Bronchial epithelial cell (primary cell): Measurements from ENCODE around the gene PPP3CA. TPM values are rescaled to one million over a fixed set of nuclear protein-coding genes. Genes with fewer than 3 reads are reported as not detected.
"Not testable (repeated sequence)": the region's sequence is repeated elsewhere in the genome, so short reads cannot be mapped to it uniquely, and the experiment has no call there.

Experiments used
- DNase-seq: peaks from one replicate; pipeline ENCODE4 v3.0.0-alpha.2; 2010; ENCODE audit warnings: low read depth
- FAIRE-seq: peaks from 2 replicates; lab custom pipeline; 2011; peaks lifted over from hg19 to GRCh38; lab: Jason Lieb, UNC
- H3K27me3 ChIP-seq: 2 replicates; pipeline ENCODE4 v1.5.1; 2011; ENCODE audit warnings: low read length; ENCODE audit not compliant: control insufficient read depth, insufficient read depth
- H3K36me3 ChIP-seq: 2 replicates; pipeline ENCODE4 v1.5.1; 2011; ENCODE audit warnings: low read length; ENCODE audit not compliant: control insufficient read depth, insufficient read depth
- H3K4me3 ChIP-seq: 2 replicates; pipeline ENCODE4 v1.5.1; 2011; ENCODE audit warnings: mild to moderate bottlenecking, low read depth, low read length, control low read depth
- total RNA-seq: library from RNA; depleted of rRNA; stranded (reverse); fragments of >200 nt; gene quantifications from 2 replicates; pipeline ENCODE4 v1.2.1, GENCODE V29; 2014
- TF ChIP-seq, protein P1 (sequence below): IDR thresholded peaks from 2 replicates; pipeline ENCODE4 v1.5.1; 2011; ENCODE audit warnings: mild to moderate bottlenecking, moderate library complexity, low read length, control low read depth, inconsistent platforms; ENCODE audit not compliant: insufficient read depth, severe bottlenecking

The PPP3CA gene
- total RNA-seq, 1 donor from 2014 or later = 48.2 TPM

DNA sequence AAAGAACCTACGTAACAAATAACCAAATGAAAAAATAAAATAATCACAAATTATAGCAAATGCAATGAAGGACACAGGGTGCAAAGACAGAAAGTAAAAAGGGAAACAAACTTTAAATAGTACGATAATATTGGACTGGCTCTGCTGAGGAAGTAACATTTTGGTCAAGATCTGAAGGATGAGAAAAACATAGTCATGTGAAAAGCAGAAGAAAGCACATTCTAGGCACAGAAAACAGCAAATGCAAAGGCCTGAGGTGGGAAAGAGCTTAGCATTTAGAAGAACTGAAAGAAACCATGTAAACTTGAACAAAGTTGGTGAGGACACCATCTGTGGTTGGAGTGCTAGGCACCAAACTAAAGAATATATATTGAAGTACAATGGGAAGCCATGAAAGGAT lies 111.2 kb downstream of the PPP3CA start:
- Histone ChIP-seq H3K36me3 (no peaks in the 10 kb centered on the region), H3K27me3 (no peaks in the 10 kb centered on the region), H3K4me3 (no peak overlapping the region)
- no peak for DNase-seq
- TF ChIP-seq, protein P1, sequence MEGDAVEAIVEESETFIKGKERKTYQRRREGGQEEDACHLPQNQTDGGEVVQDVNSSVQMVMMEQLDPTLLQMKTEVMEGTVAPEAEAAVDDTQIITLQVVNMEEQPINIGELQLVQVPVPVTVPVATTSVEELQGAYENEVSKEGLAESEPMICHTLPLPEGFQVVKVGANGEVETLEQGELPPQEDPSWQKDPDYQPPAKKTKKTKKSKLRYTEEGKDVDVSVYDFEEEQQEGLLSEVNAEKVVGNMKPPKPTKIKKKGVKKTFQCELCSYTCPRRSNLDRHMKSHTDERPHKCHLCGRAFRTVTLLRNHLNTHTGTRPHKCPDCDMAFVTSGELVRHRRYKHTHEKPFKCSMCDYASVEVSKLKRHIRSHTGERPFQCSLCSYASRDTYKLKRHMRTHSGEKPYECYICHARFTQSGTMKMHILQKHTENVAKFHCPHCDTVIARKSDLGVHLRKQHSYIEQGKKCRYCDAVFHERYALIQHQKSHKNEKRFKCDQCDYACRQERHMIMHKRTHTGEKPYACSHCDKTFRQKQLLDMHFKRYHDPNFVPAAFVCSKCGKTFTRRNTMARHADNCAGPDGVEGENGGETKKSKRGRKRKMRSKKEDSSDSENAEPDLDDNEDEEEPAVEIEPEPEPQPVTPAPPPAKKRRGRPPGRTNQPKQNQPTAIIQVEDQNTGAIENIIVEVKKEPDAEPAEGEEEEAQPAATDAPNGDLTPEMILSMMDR = no peak
- no peak for FAIRE-seq

DNA sequence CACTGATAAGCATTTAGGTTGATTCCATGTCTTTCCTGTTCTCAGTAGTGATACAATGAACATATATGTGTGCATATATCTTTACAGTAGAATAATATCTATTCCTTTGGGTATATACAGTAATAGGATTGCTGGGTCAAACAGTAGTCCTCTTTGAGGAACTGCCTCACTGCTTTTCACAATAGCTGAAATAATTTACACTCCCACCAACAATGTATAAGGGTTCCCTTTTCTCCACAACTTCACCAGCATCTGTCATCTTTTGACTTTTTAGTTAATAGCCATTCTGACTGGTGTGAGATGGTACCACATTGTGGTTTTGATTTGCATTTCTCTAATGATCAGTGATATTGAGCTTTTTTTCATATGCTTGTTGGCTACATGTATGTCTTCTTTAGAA lies 113.2 kb downstream of the PPP3CA start:
- H3K27me3 ChIP-seq, FAIRE-seq, H3K4me3 ChIP-seq, DNase-seq, H3K36me3 ChIP-seq: not testable (repeated sequence)

DNA sequence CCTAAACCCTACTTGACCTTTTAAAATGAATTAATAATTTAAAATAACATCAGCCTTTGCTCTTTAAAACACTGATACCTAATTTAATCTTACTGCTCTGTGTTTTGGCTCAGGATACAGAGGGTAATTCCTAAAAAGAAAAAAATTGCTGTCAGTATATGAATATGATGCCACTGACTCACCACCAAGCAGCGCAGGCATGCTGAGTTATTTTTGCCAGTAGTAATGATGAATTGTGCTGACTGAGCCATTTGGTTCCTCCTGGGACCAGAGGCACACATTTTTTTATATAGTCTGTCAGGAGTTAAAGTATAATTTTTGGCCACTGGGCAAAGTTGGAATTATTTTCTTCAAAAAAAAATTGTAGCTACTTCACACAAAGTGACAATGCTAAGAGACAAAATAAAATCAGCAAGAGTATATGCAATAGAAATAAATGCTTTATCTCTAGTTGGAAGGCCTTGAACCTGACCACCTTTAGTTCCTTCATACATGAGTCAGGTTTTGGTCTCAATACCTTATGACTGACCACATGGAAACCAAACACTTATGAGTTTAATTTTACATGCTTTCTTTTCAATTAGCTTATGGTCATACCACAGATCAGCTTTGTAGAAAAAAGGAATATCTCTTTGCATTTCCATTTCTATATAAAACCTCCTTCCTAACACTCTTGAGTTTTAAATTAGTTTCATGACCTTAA lies 115.1 kb downstream of the PPP3CA start:
- TF ChIP-seq, protein P1 = no peak
- DNase-seq (peak; percentile 87), FAIRE-seq (no peak)
- Histone ChIP-seq H3K27me3 (no peaks in the 10 kb centered on the region), H3K36me3 (no peaks in the 10 kb centered on the region), H3K4me3 (no peak overlapping the region)

DNA sequence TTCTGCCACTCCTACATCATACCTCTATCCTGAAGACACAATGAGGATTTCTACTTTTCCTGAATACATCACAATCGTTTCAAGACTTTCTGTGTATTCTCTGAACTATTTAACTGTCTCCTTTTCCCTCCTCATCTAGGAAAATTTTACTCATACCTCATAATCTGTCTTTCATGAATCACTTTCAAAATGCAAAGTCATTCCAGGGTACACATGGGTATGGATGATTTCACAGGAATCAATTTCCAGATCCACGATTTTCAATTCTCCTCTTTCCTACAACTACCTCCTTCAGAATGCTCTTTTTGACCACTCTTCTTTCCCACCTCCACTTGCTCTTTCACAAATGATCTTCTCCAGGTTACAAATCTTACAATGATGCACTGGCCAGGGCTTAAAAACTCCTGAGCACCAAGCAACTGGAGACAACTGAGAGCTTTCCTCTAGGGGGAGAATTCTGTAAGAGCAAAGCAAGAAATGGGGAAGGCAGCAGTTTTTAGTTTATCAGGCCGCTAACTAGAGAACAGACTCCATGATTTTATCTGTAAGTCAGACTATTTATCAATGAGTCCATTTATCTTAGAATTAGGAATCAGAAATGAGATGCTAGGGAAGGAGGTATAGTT lies 116.4 kb downstream of the PPP3CA start:
- no peaks in the 10 kb centered on the region for H3K27me3 ChIP-seq
- TF ChIP-seq, protein P1 = no peak
- FAIRE-seq (no peak), DNase-seq (no peak)
- H3K36me3 ChIP-seq = no peaks in the 10 kb centered on the region
- no peak overlapping the region for H3K4me3 ChIP-seq

DNA sequence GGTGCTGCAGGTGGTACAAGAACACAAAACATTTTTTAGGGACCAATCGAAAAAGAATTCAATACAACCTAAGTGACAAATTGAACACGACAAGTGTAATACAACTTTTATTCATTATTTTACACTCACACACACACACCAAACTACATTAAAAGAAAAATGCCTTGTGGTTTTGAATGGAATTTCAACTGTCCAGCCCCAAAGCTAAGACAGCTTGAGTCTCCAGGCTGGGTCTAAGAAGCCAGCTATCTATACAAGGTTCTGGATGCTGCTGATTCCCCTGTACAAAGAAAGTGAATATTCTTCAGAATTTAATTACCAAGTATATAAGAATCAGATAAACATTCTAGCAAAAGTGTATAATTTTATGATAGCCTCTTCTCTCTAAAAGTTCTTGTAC lies 118.2 kb downstream of the PPP3CA start:
- TF ChIP-seq, protein P1 = no peak
- Histone ChIP-seq H3K36me3 (no peaks in the 10 kb centered on the region), H3K4me3 (no peak overlapping the region), H3K27me3 (no peaks in the 10 kb centered on the region)
- DNase-seq (no peak), FAIRE-seq (no peak)

DNA sequence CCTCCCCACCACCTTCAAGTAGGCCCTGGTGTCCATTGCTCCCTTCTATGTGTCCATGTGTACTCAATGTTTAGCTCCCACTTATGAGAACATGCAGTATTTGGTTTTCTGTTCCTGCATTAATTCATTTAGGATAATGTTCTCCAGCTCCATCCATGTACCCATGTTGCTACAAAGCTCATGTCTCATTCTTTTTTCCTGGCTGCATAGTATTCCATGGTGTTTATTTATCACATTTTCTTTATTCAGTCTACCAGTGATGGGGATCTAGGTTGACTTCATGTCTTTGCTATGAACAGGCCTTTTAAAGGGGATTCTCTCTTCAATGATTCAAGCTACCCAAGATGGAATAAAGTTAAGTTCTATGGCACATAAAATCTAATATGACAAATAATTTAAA lies 119.6 kb downstream of the PPP3CA start:
- DNase-seq (no peak), FAIRE-seq (no peak)
- Histone ChIP-seq H3K4me3 (no peak overlapping the region), H3K27me3 (no peaks in the 10 kb centered on the region), H3K36me3 (no peaks in the 10 kb centered on the region)
- TF ChIP-seq, protein P1 = no peak
